Measurements from ENCODE around the gene KIF12. TPM values are rescaled to one million over a fixed set of nuclear protein-coding genes. Genes with fewer than 3 reads are reported as not detected.
A peak's percentile ranks its signal among the peaks of the same experiment; 100 is the strongest.

The KIF12 gene
- total RNA-seq, 4 donors from 2014 or later: 0.53 to 5.3 (median 1.9) TPM

GRCh38 chr9:114076237-114077161 lies 22.6 kb downstream of the KIF12 start:
- H3K4me3 ChIP-seq (ENCODE audit: low read depth, poor library complexity, severe bottlenecking): no peak overlapping the region
- intact Hi-C loops (cut with DNase I; ENCODE audit: low total_unique reads): no loop called here
- TF ChIP-seq, protein P1, sequence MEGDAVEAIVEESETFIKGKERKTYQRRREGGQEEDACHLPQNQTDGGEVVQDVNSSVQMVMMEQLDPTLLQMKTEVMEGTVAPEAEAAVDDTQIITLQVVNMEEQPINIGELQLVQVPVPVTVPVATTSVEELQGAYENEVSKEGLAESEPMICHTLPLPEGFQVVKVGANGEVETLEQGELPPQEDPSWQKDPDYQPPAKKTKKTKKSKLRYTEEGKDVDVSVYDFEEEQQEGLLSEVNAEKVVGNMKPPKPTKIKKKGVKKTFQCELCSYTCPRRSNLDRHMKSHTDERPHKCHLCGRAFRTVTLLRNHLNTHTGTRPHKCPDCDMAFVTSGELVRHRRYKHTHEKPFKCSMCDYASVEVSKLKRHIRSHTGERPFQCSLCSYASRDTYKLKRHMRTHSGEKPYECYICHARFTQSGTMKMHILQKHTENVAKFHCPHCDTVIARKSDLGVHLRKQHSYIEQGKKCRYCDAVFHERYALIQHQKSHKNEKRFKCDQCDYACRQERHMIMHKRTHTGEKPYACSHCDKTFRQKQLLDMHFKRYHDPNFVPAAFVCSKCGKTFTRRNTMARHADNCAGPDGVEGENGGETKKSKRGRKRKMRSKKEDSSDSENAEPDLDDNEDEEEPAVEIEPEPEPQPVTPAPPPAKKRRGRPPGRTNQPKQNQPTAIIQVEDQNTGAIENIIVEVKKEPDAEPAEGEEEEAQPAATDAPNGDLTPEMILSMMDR (IDR thresholded peaks at IDR 0.05): no peak
- TF ChIP-seq POLR2A (IDR thresholded peaks at IDR 0.05): no peak
- WGBS, 2 donors: 77 to 79% methylated on average over 13 to 14 of the region's 14 CpGs
- DNase-seq (ENCODE audit: low spot score in 2 of 2): no peak

DNA sequence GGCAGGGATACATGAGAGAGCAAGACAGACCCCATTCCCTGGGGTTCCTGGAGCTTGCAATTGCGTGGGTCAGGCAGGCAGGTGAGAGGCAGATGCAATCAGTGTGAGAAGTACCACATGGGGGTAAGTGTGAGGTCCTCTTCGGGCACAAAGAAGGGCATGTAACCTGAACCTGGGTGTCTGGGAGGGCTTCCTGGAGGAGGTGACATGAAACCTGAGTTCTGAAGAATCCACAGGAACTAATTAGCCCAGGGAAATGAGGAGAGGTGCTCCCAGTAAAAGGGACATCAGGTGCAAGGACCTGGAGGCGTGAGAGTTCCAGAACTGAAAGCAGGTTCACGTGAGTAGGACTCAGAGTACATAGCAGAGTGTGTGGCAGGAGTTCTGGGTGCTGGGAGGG lies 23.5 kb downstream of the KIF12 start:
- WGBS, 2 donors: 59 to 78% methylated on average over 4 of the region's 4 CpGs
- H3K4me3 ChIP-seq (ENCODE audit: low read depth, poor library complexity, severe bottlenecking): no peak overlapping the region
- DNase-seq (ENCODE audit: low spot score in 2 of 2): no peak
- intact Hi-C loops (cut with DNase I; ENCODE audit: low total_unique reads): no loop called here
- TF ChIP-seq POLR2A (IDR thresholded peaks at IDR 0.05): no peak

DNA sequence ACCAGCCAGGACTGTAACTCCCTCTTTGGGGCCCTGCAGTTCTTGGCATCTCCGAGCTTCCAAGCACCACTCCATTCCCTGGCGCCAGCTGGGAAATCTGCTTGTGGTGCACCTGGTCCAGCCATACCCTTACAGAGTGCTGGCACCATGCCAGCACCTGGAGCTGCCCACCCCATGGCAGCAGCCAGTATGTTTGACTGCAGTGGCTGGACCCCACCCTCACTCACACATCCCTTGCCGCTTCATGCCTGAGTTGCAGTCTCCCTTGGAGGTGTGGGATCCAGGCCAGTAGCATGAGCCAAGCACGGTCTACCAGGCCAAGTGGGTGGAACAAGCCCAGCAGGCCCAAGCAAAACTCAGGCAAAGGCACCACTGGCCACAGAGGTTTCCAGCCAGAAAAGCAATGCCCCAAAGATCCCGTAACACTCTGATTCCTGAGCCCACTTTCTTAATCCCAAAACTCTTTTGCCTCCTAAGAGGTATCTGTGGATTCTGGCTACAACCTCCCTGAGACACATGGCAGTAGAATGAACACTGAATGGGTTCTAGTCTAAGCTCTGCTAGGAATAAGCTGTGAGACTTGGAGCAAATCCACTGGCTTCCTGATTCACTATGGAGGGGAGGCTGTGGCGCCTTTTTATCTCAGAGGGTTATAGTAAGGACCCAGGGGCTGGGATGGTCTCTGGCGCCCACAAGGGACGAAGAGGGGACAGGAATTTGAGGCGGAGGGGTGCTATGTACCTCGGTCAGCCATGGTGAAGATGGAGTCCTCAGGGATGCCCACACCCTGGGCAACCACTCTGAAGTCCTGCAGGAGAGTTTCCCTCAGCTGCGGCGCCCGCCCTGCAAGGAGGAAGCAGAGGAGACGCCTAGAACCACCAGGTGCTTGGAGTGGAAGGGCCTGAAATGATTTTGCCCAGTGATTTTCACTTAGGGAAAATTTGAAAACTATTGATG lies 26.6 kb downstream of the KIF12 start:
- intact Hi-C loops (cut with DNase I; ENCODE audit: low total_unique reads): no loop called here
- DNase-seq (ENCODE audit: low spot score in 2 of 2): peak in 1 of 2 donors; percentile 24
- no peak for TF ChIP-seq POLR2A (IDR thresholded peaks at IDR 0.05)
- TF ChIP-seq, protein P1 (IDR thresholded peaks at IDR 0.05): no peak
- WGBS, 2 donors: 54 to 57% methylated on average over 14 of the region's 14 CpGs
- no peak overlapping the region for H3K4me3 ChIP-seq (ENCODE audit: low read depth, poor library complexity, severe bottlenecking)

- 70 to 82% methylated on average over 3 to 4 of the region's 7 CpGs for WGBS, 2 donors
- intact Hi-C loops (cut with DNase I; ENCODE audit: low total_unique reads): no loop called here
- TF ChIP-seq, protein P1 (IDR thresholded peaks at IDR 0.05): no peak
- TF ChIP-seq POLR2A (IDR thresholded peaks at IDR 0.05): no peak
- DNase-seq (ENCODE audit: low spot score in 2 of 2): peak in 1 of 2 donors; percentile 78
- no peak overlapping the region for H3K4me3 ChIP-seq (ENCODE audit: low read depth, poor library complexity, severe bottlenecking)
Observed at GRCh38 chr9:114071197-114071795, 27.8 kb downstream of the KIF12 start.

DNA sequence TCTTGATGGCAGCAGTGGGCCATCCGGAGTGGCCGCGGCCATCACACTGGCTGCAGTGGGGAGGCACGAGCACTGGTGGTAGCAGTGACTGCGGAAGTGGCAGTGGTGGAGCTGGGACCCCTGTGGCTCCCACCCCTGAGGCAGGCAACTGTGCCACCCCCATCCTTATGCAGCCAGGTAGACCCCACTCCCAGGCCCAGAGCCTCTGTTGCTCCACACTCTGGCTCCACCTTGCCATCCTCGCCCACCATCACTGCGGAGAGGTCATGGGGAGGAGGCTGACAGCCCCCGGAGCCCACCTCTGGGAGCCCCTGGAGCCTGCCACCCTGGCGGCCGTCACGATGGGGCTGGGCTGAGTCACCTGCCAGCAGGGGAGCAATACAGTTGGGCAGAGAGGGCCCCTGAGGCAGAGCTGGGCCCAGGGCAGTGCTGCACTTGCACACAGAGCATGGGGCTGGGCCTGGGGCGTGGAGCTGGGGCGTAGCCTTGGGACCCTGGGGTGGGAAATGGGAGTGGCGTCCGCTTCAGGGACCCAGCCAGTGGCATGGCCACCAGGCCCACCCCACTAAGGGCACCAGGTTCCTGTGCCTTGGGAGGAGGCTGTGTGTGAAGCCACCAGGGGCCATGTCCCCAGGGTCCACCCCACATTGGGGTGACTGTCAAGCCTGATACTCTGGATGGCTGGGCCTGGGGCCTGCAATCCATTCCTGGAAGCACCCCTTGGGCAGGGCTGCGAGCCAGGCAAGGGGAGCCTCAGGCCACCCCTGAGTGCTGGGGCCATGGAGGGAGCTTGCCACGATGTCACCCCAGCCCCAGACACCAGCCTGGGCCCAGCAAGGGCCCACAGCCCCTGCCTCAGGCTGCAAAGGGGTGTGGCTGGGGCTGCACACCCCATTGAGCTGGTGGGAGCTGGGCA lies 28.6 kb downstream of the KIF12 start:
- DNase-seq (ENCODE audit: low spot score in 2 of 2): peak in 1 of 2 donors; percentile 79
- H3K4me3 ChIP-seq (ENCODE audit: low read depth, poor library complexity, severe bottlenecking): no peak overlapping the region
- intact Hi-C loops (cut with DNase I; ENCODE audit: low total_unique reads): no loop called here
- WGBS, 2 donors: 71 to 85% methylated on average over 15 to 16 of the region's 17 CpGs
- no peak for TF ChIP-seq POLR2A (IDR thresholded peaks at IDR 0.05)

Measured in lower leg skin (tissue), 4 donors.